H9 (cell line): ENCODE measurements around the gene MOB3C. TPM values are rescaled to one million over a fixed set of nuclear protein-coding genes. Genes with fewer than 3 reads are reported as not detected.

Experiments used
- DNase-seq: peaks from one replicate; pipeline ENCODE4 v3.0.0-alpha.2; 2017
- H2AFZ ChIP-seq: one replicate; pipeline ENCODE4 v1.6.1; 2013; ENCODE audit warnings: mild to moderate bottlenecking, low read length, control low read depth, moderate library complexity
- H2AK5ac ChIP-seq: 2 replicates; pipeline ENCODE4 v1.6.1; 2013; ENCODE audit warnings: low read length, control low read depth, mixed read lengths; ENCODE audit not compliant: insufficient read length
- H2BK120ac ChIP-seq: one replicate; pipeline ENCODE4 v1.6.1; 2013; ENCODE audit warnings: low read depth, mild to moderate bottlenecking, low read length, control low read depth, inconsistent platforms; ENCODE audit not compliant: poor library complexity, severe bottlenecking
- H2BK12ac ChIP-seq: 2 replicates; pipeline ENCODE4 v1.6.1; 2013; ENCODE audit warnings: low read length, control low read depth, mixed read lengths, low read depth; ENCODE audit not compliant: insufficient read length
- H2BK15ac ChIP-seq: 2 replicates; pipeline ENCODE4 v1.6.1; 2013; ENCODE audit warnings: low read depth, low read length, control low read depth
- H2BK20ac ChIP-seq: one replicate; pipeline ENCODE4 v1.6.1; 2013; ENCODE audit warnings: low read depth, mild to moderate bottlenecking, low read length, control low read depth, inconsistent platforms; ENCODE audit not compliant: poor library complexity, severe bottlenecking
- H2BK5ac ChIP-seq: 2 replicates; pipeline ENCODE4 v1.6.1; 2013; ENCODE audit warnings: low read length, control low read depth, mixed read lengths; ENCODE audit not compliant: insufficient read length
- H3K14ac ChIP-seq: 2 replicates; pipeline ENCODE4 v1.6.1; 2013; ENCODE audit warnings: low read length, control low read depth; ENCODE audit not compliant: insufficient read depth
- H3K18ac ChIP-seq: 2 replicates; pipeline ENCODE4 v1.6.1; 2013; ENCODE audit warnings: low read depth, mild to moderate bottlenecking, mixed read lengths, low read length, control low read depth; ENCODE audit not compliant: insufficient read length
- H3K23ac ChIP-seq: 2 replicates; pipeline ENCODE4 v1.6.1; 2013; ENCODE audit warnings: low read length, control low read depth, mixed read lengths, low read depth; ENCODE audit not compliant: insufficient read length
- H3K23me2 ChIP-seq: 2 replicates; pipeline ENCODE4 v1.6.1; 2013; ENCODE audit warnings: low read depth, mild to moderate bottlenecking, mixed read lengths, low read length, control low read depth; ENCODE audit not compliant: insufficient read length, poor library complexity, severe bottlenecking
- H3K27ac ChIP-seq: 2 replicates; pipeline ENCODE4 v1.5.1; 2013; ENCODE audit warnings: low read length, control low read depth, mixed read lengths, low read depth; ENCODE audit not compliant: insufficient read length
- H3K27me3 ChIP-seq: 2 replicates; pipeline ENCODE4 v1.6.1; 2013; ENCODE audit warnings: low read length, control low read depth, inconsistent platforms; ENCODE audit not compliant: insufficient read depth
- H3K4ac ChIP-seq: 2 replicates; pipeline ENCODE4 v1.6.1; 2013; ENCODE audit warnings: low read depth, mild to moderate bottlenecking, control low read depth, inconsistent platforms, low read length, moderate library complexity
- H3K4me1 ChIP-seq: 2 replicates; pipeline ENCODE4 v1.6.1; 2013; ENCODE audit warnings: low read length, control low read depth, inconsistent platforms; ENCODE audit not compliant: insufficient read depth
- H3K4me2 ChIP-seq: 2 replicates; pipeline ENCODE4 v1.6.1; 2013; ENCODE audit warnings: low read length, control low read depth, mixed read lengths; ENCODE audit not compliant: insufficient read length, insufficient read depth
- H3K56ac ChIP-seq: 2 replicates; pipeline ENCODE4 v1.6.1; 2013; ENCODE audit warnings: low read depth, mild to moderate bottlenecking, mixed read lengths, low read length, control low read depth; ENCODE audit not compliant: insufficient read length
- H3K79me1 ChIP-seq: 2 replicates; pipeline ENCODE4 v1.6.1; 2013; ENCODE audit warnings: low read depth, mild to moderate bottlenecking, moderate library complexity, low read length, control low read depth, inconsistent platforms; ENCODE audit not compliant: insufficient read depth, poor library complexity, severe bottlenecking
- H3K79me2 ChIP-seq: 2 replicates; pipeline ENCODE4 v1.6.1; 2013; ENCODE audit warnings: low read length, control low read depth, inconsistent platforms; ENCODE audit not compliant: insufficient read depth
- H3K9ac ChIP-seq: 2 replicates; pipeline ENCODE4 v1.6.1; 2013; ENCODE audit warnings: low read length, control low read depth, mixed read lengths; ENCODE audit not compliant: insufficient read length; ENCODE audit errors: extremely low read depth
- H3K9me3 ChIP-seq: one replicate; pipeline ENCODE4 v1.6.1; 2013; ENCODE audit warnings: low read depth, low read length, inconsistent platforms; ENCODE audit not compliant: control insufficient read depth
- H3T11ph ChIP-seq: one replicate; pipeline ENCODE4 v1.6.1; 2013; ENCODE audit warnings: mild to moderate bottlenecking, low read length, control low read depth, inconsistent platforms
- H4K20me1 ChIP-seq: one replicate; pipeline ENCODE4 v1.6.1; 2013; ENCODE audit not compliant: control insufficient read depth, insufficient read length, insufficient read depth
- H4K5ac ChIP-seq: 2 replicates; pipeline ENCODE4 v1.6.1; 2013; ENCODE audit warnings: low read depth, mild to moderate bottlenecking, mixed read lengths, low read length, control low read depth; ENCODE audit not compliant: insufficient read length
- H4K8ac ChIP-seq: replicated peaks from 2 replicates; pipeline ENCODE4 v1.6.1; 2013; ENCODE audit warnings: low read length, control low read depth, mixed read lengths, low read depth; ENCODE audit not compliant: insufficient read length
- H4K91ac ChIP-seq: 2 replicates; pipeline ENCODE4 v1.6.1; 2013; ENCODE audit warnings: low read depth, mild to moderate bottlenecking, moderate library complexity, mixed read lengths, low read length, control low read depth; ENCODE audit not compliant: insufficient read length
- H3K27ac Mint-ChIP-seq, 3 experiments: 2 replicates in 2 of 3; 3 replicates in 1 of 3; pipeline ENCODE4 v1.8.0; 2020 to 2021; ENCODE audit warnings: mixed read lengths in 3 of 3, mild to moderate bottlenecking in 1 of 3, moderate library complexity in 1 of 3
- H3K27me3 Mint-ChIP-seq: 2 replicates; pipeline ENCODE4 v1.8.0; 2021; ENCODE audit warnings: low read depth, mild to moderate bottlenecking, moderate library complexity, mixed read lengths
- H3K36me3 Mint-ChIP-seq, 3 experiments: 2 replicates in 2 of 3; 3 replicates in 1 of 3; pipeline ENCODE4 v1.8.0; 2020 to 2021; ENCODE audit warnings: low read depth in 3 of 3, mixed read lengths in 3 of 3; ENCODE audit not compliant: insufficient read depth in 1 of 3
- H3K4me1 Mint-ChIP-seq, 2 experiments: 2 replicates each; pipeline ENCODE4 v1.8.0; 2020; ENCODE audit warnings: mixed read lengths in 2 of 2
- H3K4me3 Mint-ChIP-seq, 2 experiments: 2 replicates in 1 of 2; 3 replicates in 1 of 2; pipeline ENCODE4 v1.8.0; 2020 to 2021; ENCODE audit warnings: mild to moderate bottlenecking in 2 of 2, mixed read lengths in 2 of 2, moderate library complexity in 1 of 2
- H3K9me3 Mint-ChIP-seq, 2 experiments: 2 replicates in 1 of 2; 3 replicates in 1 of 2; pipeline ENCODE4 v1.8.0; 2020; ENCODE audit warnings: mild to moderate bottlenecking in 2 of 2, mixed read lengths in 2 of 2, moderate library complexity in 1 of 2
- WGBS: extraction: QIAGEN DNeasy Blood & Tissue Kit; methylation state at CpG from one replicate; pipeline ENCODE4 v1.1.7; 2013; ENCODE audit warnings: missing lambda C conversion rate, low lambda C conversion rate, mixed read lengths; ENCODE audit not compliant: insufficient read length; ENCODE audit errors: extremely low coverage; 5-methylcytosine and 5-hydroxymethylcytosine counted together
- total RNA-seq: library from RNA; stranded (reverse); gene quantifications from 2 replicates; pipeline ENCODE4 v1.2.1, GENCODE V29; 2021
- TF ChIP-seq, protein P1 (sequence below): fragments of 200-600 bp; sonication (generic); conservative IDR thresholded peaks from 3 replicates; pipeline ENCODE4 v1.8.0; 2021; ENCODE audit warnings: antibody characterized with exemption, mild to moderate bottlenecking

The MOB3C gene
- total RNA-seq, 1 experiment from 2014 or later = 3.2 TPM

DNA sequence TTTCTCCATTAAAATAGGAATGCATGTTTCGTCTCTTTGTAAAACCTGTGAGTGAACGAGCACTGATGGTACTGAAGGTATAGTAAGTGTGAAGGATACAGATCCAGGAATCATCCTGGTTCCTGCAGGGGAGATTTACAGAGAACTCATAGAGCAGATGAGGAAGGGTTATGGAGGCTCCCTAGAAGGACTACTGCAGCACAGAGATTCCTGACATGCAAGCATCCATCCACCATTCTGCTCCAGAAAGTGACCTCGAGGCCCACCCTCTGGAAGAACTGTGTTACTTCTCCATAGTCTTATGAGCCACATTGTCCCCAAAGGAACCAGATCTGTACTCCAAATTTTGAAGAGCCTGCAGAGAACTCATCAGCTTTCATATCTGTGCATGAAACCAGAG is 27.1 kb downstream of the MOB3C start:
- TF ChIP-seq, protein P1, sequence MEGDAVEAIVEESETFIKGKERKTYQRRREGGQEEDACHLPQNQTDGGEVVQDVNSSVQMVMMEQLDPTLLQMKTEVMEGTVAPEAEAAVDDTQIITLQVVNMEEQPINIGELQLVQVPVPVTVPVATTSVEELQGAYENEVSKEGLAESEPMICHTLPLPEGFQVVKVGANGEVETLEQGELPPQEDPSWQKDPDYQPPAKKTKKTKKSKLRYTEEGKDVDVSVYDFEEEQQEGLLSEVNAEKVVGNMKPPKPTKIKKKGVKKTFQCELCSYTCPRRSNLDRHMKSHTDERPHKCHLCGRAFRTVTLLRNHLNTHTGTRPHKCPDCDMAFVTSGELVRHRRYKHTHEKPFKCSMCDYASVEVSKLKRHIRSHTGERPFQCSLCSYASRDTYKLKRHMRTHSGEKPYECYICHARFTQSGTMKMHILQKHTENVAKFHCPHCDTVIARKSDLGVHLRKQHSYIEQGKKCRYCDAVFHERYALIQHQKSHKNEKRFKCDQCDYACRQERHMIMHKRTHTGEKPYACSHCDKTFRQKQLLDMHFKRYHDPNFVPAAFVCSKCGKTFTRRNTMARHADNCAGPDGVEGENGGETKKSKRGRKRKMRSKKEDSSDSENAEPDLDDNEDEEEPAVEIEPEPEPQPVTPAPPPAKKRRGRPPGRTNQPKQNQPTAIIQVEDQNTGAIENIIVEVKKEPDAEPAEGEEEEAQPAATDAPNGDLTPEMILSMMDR = no peak
- peaks cover 0 to 6% of the 10 kb centered on the region in 2 experiments; a peak in 2 of 4 replicates for H3K4me1 Mint-ChIP-seq
- no peak overlapping the region for H2BK12ac ChIP-seq
- no peak overlapping the region for H2AK5ac ChIP-seq
- H3K18ac ChIP-seq = no peak overlapping the region
- H3K23me2 ChIP-seq = no peaks in the 10 kb centered on the region
- no peaks in the 10 kb centered on the region for H3K9me3 ChIP-seq
- no peak overlapping the region for H3K23ac ChIP-seq
- no peaks in the 10 kb centered on the region for H3K9me3 Mint-ChIP-seq
- no peak overlapping the region for H3K9ac ChIP-seq
- H2BK15ac ChIP-seq = no peak overlapping the region
- H2BK120ac ChIP-seq = no peak overlapping the region
- no peak overlapping the region for H4K8ac ChIP-seq
- H3K4ac ChIP-seq = no peak overlapping the region
- H3K4me3 Mint-ChIP-seq = no peak overlapping the region
- H3K79me2 ChIP-seq = no peaks in the 10 kb centered on the region
- H2AFZ ChIP-seq = no peak overlapping the region
- H3K27me3 ChIP-seq = no peaks in the 10 kb centered on the region
- H2BK5ac ChIP-seq = no peak overlapping the region
- H4K20me1 ChIP-seq = no peaks in the 10 kb centered on the region
- H3K36me3 Mint-ChIP-seq = peaks cover 0 to 40% (median 0%) of the 10 kb centered on the region in 3 experiments; a peak in 5 of 7 replicates
- no peak overlapping the region for H3K14ac ChIP-seq
- H2BK20ac ChIP-seq = no peak overlapping the region
- H3K56ac ChIP-seq = no peak overlapping the region
- H3K27ac ChIP-seq = no peak overlapping the region
- no peak overlapping the region for H3K27ac Mint-ChIP-seq
- WGBS = no CpG with 5 or more reads among the region's 3 CpGs
- H4K91ac ChIP-seq = no peak overlapping the region
- no peak overlapping the region for H3K4me2 ChIP-seq
- H3K4me1 ChIP-seq = no peaks in the 10 kb centered on the region
- DNase-seq = no peak
- no peaks in the 10 kb centered on the region for H3K79me1 ChIP-seq
- H4K5ac ChIP-seq = no peak overlapping the region
- H3T11ph ChIP-seq = no peak overlapping the region
- H3K27me3 Mint-ChIP-seq = no peaks in the 10 kb centered on the region
